Brain pericyte (primary cell): ENCODE results near the gene DZIP3.

ENCODE experiments used
- DNase-seq: peaks from one replicate; pipeline ENCODE4 v3.0.0-alpha.2; 2012; ENCODE audit warnings: low read depth, low spot score

The DZIP3 gene

DNA sequence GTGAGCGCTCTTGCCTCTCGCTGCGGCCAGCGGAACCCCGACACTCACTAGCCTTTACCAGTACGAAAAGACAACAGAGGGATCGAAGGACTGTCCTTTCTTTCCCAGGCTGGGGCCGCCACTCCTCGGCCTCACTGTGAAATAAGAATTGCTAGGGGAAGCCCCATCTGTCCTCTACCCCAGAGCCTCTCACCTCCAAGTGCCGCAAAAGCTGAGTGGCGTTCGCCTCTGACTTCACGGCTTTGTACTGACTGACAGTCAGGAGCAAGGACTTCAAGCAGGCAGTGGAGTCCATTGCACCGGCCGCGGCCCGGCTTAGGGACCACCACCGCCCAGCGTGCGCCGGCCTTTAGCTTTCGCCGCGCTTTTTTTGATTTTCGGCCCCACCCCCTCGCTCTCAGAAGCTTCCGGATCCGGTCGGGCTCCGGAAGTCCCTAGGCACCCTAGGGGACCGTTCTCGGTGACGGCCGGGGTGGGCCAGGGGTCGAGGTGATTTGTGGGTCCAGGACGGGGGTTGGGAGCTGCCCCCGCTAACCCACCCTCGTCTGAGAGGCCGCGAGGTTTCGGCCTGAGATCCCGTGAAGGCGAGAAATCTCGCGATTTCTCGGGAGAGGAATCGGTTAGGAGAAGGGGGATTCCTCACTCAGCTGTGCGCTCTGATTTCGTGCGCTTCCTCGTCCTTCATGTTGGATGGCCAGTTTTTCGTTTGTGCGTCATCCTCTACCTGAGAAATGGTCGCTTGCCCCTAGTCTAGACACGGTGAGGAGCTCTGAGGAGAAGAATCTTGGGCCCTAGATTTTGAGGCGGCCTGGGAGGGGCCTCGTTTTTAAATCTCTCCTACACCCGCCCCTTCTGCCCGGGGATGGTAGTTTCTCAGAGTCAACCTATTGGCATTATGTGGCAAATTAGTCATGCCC lies at the start of gene DZIP3, which contains the start of gene CIP2A:
Gene DZIP3 (plus strand): TSS at position 642 of the 917 bp plus-strand sequence. CDS start 15,685 bp downstream, outside the sequence.
Gene CIP2A (minus strand): TSS at position 358 of the 917 bp plus-strand sequence. CDS start 63 bp downstream, at position 295.
- DNase-seq = peak; percentile 94

GRCh38 chr3:108546247-108546646 lies 43.3 kb upstream of the DZIP3 start:
- DNase-seq = no peak

GRCh38 chr3:108546692-108547091 lies 42.8 kb upstream of the DZIP3 start:
- DNase-seq = no peak

- no peak for DNase-seq
These were observed 41.2 kb upstream of the DZIP3 start for GRCh38 chr3:108548304-108548703.

GRCh38 chr3:108548886-108549285 lies 40.6 kb upstream of the DZIP3 start:
- no peak for DNase-seq

DNA sequence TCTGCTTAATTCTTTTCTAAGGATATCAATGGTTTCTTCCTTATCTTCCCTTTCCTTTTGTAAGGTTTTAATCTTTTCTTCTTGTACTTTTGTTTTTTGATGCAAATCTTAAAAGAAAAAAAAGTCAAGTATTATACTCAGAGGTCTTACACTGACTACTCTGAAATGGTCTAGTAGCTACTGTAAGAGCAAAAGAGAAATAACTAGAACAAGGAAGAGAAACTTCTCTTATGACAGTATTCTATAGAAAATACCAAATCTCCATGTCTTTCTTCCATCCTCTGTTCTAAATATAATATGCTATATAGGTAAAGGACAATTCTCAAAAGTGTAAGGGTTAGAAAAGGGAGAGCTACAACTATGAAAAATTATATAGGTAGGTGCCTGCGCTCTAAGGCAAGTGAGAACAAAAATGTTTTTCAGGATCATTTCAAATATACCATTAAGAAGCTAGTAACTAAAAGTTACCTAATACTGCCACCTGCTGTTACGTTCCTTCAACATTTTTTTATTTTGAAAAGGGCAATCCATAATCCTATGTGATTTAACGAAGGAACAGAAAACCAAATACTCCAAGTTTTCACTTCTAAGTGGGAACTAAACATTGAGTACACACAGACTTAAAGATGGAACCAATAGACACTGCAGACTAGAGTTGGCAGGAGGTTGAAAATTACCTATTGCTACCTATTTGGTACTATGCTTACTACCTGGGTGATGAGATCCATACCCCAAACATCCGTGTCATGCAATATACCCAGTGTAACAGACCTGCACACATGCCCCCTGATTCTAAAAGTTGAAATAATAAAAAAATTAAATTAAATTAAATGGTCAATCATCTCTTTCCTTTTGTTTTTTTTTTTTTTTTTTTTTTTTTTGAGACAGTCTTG lies 37.0 kb upstream of the DZIP3 start:
- no peak for DNase-seq

DNA sequence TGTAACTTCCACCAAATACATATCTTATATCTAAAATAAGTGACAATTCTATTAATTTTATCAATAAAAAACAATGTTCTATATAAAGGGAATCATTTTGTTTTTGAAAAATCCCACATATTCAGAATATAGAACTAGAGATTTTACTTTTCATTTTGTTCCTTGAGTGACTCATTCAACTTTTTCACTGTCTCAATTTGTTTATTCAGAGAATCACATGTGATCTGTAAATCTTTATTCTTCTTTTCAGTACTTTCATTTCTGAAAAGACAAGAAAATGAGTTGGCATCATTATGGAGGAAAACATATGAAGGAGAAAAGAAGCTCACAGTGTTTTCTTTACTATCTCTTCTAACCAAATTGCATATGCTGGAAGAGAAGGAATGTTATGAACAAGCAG lies 35.3 kb upstream of the DZIP3 start:
- DNase-seq = no peak

DNA sequence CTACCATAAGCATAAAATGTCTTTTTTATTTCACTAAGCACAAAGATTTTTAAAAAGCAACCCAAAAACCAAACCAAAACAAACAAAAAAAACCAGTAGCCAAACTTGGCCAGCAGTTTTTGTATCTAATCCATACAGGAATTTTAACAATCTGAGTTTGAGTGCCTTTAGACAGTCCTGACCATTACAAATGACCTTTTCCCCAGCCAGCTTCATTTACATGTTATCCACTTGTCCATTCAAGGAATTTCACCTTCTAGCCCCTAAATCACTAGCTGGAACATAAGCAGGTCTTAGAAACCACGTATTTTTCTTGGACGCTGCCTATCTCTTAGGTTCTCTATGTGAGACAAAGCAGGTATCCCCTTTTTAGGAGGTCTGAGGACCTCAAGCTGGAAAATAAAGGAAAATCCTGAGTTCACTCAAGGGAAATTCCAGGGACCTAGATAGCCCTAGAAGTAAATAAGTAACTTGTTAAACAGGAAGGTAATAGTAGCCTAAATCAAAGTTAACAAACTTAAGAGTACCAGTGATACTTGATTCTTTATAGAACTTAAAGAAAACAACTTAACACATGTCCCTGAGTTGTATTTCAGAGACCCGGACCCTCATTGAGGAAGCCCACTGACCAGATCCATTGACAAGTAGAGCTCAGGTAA lies 34.5 kb upstream of the DZIP3 start:
- DNase-seq = no peak

GRCh38 chr3:108555966-108556581 lies 33.4 kb upstream of the DZIP3 start:
- DNase-seq = no peak

GRCh38 chr3:108562565-108562964 lies 27.0 kb upstream of the DZIP3 start:
- DNase-seq = no peak

GRCh38 chr3:108564564-108564963 lies 25.0 kb upstream of the DZIP3 start:
- no peak for DNase-seq

DNA sequence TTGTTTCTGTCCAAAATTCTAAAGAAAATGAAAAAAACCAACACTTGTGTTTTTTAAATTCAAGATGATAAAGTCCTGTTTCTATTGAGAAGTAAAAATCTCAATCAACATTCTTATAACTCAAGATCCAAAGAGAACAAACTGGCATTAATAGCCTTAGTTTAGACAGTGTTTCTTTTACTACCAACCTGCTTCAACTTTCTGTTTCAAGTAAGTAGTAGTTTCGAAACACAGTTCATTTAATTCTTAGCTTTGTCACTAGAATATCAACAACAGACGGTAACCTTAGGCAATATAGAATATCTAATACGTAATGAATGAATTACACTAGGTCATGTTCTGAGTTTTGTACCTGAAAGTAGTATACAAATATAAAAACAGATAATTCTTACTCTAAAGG lies 24.0 kb upstream of the DZIP3 start:
- DNase-seq = no peak

GRCh38 chr3:108566599-108566998 lies 22.9 kb upstream of the DZIP3 start:
- DNase-seq = no peak

DNA sequence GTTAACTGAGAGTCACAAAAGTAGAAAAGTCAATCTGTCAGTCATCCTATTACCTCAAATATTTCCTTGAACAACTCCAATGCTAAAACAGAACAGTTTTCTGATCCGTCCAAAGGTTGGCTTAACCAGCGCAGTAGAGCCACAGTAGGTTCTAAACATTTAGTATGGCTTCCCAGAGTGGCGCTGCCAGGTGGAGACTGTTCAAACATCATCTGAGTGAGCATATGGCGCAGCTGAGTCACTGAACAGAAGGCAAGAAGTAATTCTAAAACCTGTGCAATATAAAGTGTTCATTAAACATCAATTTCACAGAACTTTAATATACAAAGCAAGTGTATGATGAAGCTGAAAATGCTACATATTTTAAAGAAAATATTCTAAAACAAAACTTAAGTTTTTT lies 20.2 kb upstream of the DZIP3 start:
- no peak for DNase-seq

GRCh38 chr3:108578064-108578463 lies 11.5 kb upstream of the DZIP3 start:
- no peak for DNase-seq

DNA sequence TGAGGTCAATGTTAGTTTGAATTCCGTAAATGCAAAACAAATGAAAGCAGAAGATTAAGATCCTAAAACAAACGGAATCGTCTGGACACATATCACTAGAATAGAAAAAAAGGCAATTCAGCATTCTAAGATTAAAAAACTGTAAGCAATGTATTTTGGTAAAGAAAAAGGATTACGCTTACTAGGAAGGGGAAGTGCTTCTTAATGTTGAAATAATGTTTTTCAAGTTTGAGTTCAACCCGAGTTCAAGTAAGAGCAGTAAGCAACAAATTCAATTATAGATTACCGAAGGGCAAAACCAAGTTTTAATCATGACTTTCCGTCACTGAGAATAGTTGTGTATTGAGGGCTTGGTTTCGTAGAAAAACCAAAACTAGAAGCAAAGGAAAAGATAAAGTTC lies 921 bp upstream of the DZIP3 start:
- DNase-seq = no peak

DNA sequence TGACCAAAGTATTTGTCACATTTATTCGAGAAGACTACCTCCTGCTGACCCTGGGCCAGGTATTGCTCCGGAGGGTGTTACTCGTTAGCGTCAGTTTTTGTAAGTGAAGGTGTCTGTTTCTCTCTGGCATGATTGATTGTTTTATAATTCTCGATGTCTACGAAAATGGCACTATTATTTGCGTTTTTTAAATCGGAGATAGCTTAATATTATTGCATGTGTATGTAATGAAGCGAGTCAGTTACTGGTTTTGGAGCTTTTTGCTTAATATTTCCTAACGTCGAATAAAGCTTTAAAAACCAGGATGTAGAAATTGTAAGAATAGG lies 439 bp downstream of the DZIP3 start:
- no peak for DNase-seq

DNA sequence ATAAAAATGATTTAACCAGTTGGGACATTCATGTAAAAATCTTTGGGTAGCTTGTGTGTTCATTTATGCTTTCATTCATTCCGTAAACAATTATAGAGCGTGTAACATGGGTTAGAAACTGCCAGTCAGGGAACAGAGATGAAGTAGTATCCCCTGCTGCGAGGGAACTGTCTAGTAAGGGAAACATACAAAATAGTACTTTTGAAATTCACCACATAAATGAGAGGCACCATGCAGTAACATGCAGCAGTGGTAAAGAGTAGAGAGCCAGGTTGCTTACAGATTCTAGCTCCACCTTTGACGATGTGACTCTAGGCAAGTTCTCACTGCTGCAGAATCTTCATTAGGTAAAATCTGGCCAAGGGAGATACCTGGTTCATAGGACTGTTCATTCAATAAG lies 938 bp downstream of the DZIP3 start:
- no peak for DNase-seq

- no peak for DNase-seq
These were observed 5.8 kb downstream of the DZIP3 start for GRCh38 chr3:108595321-108595720.

GRCh38 chr3:108598375-108598774 lies 8.9 kb downstream of the DZIP3 start:
- DNase-seq = no peak

DNA sequence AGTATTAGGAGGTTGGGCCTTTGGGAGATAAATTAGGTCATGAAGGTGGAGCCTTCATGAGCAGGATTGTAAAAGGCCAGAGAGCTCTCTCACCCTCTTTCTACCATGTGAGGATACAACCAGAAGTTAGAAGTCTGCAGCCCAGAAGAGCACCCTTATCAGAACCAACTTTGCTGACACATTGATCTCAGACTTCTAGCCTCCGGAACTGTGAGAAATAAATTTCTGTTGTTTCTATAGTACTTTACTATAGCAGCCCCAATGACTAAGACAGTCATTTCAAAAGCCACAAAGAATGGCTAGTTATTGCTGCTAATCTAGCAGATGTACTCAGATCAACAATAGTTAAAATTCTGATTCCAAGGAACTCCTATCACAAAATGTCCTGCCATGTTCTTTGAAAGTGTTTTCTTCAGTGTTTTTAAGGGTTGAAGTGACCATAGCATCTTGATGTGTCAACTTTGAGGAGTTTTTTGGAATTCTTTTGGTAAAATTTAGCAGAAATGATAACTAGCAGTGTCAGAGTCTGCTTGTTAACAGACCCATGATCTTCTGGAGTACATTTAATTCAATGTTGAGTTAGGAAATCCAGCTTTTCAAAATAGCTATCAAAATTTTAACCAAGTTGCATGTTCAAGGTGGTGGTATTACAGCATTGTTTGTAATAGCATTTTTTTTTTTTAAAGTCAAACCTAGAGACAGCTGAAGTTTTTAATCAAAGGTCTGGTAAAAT lies 10.3 kb downstream of the DZIP3 start:
- no peak for DNase-seq
